GM12801 (cell line): ENCODE measurements around the gene CDH22.

Experiments used
- CTCF ChIP-seq: IDR thresholded peaks from one replicate; pipeline ENCODE4 v1.5.1; 2011; ENCODE audit warnings: control low read depth; ENCODE audit not compliant: insufficient read length; ENCODE audit errors: extremely low read depth

Gene CDH22

GRCh38 chr20:46347841-46348803, 39.8 kb upstream of the CDH22 start:
- TF ChIP-seq CTCF, result no peak

GRCh38 chr20:46346770-46347169, 38.5 kb upstream of the CDH22 start:
- no peak for TF ChIP-seq CTCF

- no peak for TF ChIP-seq CTCF
Measured at GRCh38 chr20:46344488-46345162, 36.3 kb upstream of the CDH22 start.

- TF ChIP-seq CTCF, result no peak
Measured at GRCh38 chr20:46343975-46344357, 35.7 kb upstream of the CDH22 start.

GRCh38 chr20:46343348-46343974, 35.2 kb upstream of the CDH22 start:
- TF ChIP-seq CTCF, result no peak

GRCh38 chr20:46342451-46343347, 34.4 kb upstream of the CDH22 start:
- TF ChIP-seq CTCF, result no peak
